Measurements from ENCODE around the gene SPRYD3. TPM values are rescaled to one million over a fixed set of nuclear protein-coding genes. Genes with fewer than 3 reads are reported as not detected.

Gene SPRYD3
- total and polyA plus RNA-seq, 4 donors = 53.8 to 101 (median 66.2) TPM

DNA sequence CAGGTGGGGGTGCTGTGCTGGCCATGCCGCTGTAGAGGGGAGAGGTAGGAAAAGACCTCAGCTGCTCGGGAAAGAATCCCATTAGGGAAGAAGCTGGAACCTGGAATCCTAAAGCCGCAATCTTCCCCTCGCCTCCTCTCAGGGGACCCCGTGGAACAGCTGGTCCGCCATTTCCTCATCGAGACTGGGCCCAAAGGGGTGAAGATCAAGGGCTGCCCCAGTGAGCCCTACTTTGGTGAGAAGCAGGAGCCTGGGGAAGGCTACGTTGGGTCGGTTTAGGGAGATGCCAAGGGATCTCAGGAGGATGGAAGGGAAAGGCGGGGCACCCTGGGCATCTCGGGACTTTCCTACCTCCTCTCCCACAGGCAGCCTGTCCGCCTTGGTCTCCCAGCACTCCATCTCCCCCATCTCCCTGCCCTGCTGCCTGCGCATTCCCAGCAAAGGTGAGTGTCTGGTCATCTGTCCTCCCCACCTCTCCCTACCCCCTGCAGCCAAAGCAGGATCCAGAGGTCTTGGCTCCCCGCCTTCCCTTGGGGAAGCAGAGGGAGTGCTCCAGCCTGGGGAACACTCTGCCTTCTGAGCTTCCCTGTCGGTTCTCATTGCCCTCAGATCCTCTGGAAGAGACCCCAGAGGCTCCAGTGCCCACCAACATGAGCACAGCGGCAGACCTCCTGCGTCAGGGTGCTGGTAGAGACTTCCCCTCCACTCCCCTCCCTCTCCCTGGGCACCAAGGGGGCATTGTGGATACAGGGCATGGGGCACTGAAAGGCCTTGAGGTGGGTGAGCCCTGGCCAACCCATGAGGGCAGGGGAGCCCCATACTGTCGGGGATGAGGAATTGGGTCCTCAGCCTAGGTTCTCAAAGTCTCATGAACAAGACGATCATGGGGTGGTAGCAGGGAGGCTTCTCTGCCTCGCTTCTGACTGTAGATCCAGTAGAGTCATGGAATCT is 16.9 kb downstream of the SPRYD3 start:
- H3K27ac ChIP-seq (ENCODE audit: low read depth in 1 of 2, low read length in 2 of 2) = peak overlapping the region in 1 of 2 donors; percentile 13
- H3K9me3 ChIP-seq (ENCODE audit: control insufficient read depth, low read length) = no peaks in the 10 kb centered on the region
- no peaks in the 10 kb centered on the region for H3K27me3 ChIP-seq (ENCODE audit: control insufficient read depth in 1 of 2, insufficient read depth in 2 of 2, low read length in 1 of 2)
- 68 to 72% methylated on average over 20 of the region's 20 CpGs for WGBS, 2 donors
- H3K4me3 ChIP-seq (ENCODE audit: low read length in 2 of 2) = no peak overlapping the region
- DNase-seq (peak in 1 of 2 donors; percentile 71), ATAC-seq (ENCODE audit: low FRiP score) (no peak)
- H3K36me3 ChIP-seq (ENCODE audit: control insufficient read depth in 1 of 2, insufficient read depth in 2 of 2, low read length in 1 of 2) = peaks cover 0 to 1% of the 10 kb centered on the region in 2 donors
- intact Hi-C loops (cut with DNase I) = loop anchor here (10.0 kb wide), 2 partner anchors 93 to 233 kb away; partner anchors contain the start of genes MYG1 (in 1 of the 2) and PFDN5 (in 1 of the 2)
- H3K4me1 ChIP-seq (ENCODE audit: control insufficient read depth in 1 of 2, insufficient read depth in 2 of 2, low read length in 2 of 2) = no peaks in the 10 kb centered on the region

DNA sequence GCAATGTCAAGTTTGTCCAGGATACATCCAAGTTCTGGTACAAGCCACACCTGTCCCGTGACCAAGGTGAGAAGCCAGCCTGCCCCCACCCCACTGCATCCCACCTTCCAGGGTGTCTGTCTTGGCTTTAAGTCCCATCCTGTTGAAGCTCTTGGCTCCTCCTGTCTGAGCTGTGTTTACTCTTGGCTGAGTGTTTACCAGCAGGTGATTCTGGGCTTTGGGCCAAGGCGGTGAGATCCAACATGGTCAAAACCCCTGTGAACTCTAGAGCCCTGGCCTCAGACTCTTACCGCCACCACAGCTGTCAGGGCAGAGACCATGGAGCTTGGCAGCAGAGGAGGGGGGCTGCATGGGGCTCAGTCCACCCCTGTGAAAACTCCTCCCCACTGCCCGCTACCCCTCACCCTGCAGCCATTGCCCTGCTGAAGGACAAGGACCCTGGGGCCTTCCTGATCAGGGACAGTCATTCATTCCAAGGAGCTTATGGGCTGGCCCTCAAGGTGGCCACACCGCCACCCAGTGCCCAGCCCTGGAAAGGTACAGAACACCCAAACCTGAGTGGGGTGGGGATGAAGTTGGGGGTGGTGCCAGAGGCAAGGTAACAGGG is 17.7 kb downstream of the SPRYD3 start:
- Histone ChIP-seq H3K27ac (ENCODE audit: low read depth in 1 of 2, low read length in 2 of 2) (peak overlapping the region in 1 of 2 donors; percentile 18), H3K27me3 (ENCODE audit: control insufficient read depth in 1 of 2, insufficient read depth in 2 of 2, low read length in 1 of 2) (no peaks in the 10 kb centered on the region), H3K4me3 (ENCODE audit: low read length in 2 of 2) (no peak overlapping the region), H3K4me1 (ENCODE audit: control insufficient read depth in 1 of 2, insufficient read depth in 2 of 2, low read length in 2 of 2) (no peaks in the 10 kb centered on the region), H3K9me3 (ENCODE audit: control insufficient read depth, low read length) (no peaks in the 10 kb centered on the region), H3K36me3 (ENCODE audit: control insufficient read depth in 1 of 2, insufficient read depth in 2 of 2, low read length in 1 of 2) (peaks cover 0 to 1% of the 10 kb centered on the region in 2 donors)
- DNase-seq = peak in 1 of 2 donors; percentile 66
- 87 to 88% methylated on average over 5 of the region's 5 CpGs for WGBS, 2 donors
- intact Hi-C loops (cut with DNase I) = loop anchor here (10.0 kb wide), 2 partner anchors 93 to 233 kb away; partner anchors contain the start of genes MYG1 (in 1 of the 2) and PFDN5 (in 1 of the 2)
- no peak for ATAC-seq (ENCODE audit: low FRiP score)

DNA sequence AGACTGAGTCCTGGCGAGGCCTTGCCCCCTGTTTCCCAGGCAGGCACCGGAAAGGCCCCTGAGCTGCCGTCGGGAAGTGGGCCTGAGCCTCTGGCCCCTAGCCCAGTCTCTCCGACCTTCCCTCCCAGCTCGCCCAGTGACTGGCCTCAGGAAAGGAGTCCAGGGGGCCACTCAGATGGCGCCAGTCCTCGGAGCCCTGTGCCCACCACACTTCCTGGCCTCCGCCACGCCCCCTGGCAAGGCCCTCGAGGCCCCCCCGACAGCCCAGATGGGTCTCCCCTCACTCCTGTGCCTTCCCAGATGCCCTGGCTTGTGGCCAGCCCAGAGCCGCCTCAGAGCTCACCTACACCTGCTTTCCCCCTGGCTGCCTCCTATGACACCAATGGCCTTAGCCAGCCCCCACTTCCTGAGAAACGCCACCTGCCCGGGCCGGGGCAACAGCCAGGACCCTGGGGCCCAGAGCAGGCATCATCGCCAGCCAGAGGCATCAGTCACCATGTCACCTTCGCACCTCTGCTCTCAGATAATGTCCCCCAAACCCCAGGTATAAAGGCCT is 18.4 kb downstream of the SPRYD3 start:
- no peaks in the 10 kb centered on the region for H3K9me3 ChIP-seq (ENCODE audit: control insufficient read depth, low read length)
- H3K27ac ChIP-seq (ENCODE audit: low read depth in 1 of 2, low read length in 2 of 2) = peak overlapping the region in 1 of 2 donors; percentile 18
- H3K4me1 ChIP-seq (ENCODE audit: control insufficient read depth in 1 of 2, insufficient read depth in 2 of 2, low read length in 2 of 2) = no peaks in the 10 kb centered on the region
- H3K4me3 ChIP-seq (ENCODE audit: low read length in 2 of 2) = no peak overlapping the region
- H3K36me3 ChIP-seq (ENCODE audit: control insufficient read depth in 1 of 2, insufficient read depth in 2 of 2, low read length in 1 of 2) = peaks cover 0 to 1% of the 10 kb centered on the region in 2 donors
- intact Hi-C loops (cut with DNase I) = loop anchor here (10.0 kb wide), 2 partner anchors 94 to 234 kb away; partner anchors contain the start of genes MYG1 (in 1 of the 2) and PFDN5 (in 1 of the 2)
- WGBS, 2 donors = 52 to 54% methylated on average over 18 of the region's 18 CpGs
- no peak for ATAC-seq (ENCODE audit: low FRiP score)
- peak in 1 of 2 donors; percentile 79 for DNase-seq
- no peaks in the 10 kb centered on the region for H3K27me3 ChIP-seq (ENCODE audit: control insufficient read depth in 1 of 2, insufficient read depth in 2 of 2, low read length in 1 of 2)

DNA sequence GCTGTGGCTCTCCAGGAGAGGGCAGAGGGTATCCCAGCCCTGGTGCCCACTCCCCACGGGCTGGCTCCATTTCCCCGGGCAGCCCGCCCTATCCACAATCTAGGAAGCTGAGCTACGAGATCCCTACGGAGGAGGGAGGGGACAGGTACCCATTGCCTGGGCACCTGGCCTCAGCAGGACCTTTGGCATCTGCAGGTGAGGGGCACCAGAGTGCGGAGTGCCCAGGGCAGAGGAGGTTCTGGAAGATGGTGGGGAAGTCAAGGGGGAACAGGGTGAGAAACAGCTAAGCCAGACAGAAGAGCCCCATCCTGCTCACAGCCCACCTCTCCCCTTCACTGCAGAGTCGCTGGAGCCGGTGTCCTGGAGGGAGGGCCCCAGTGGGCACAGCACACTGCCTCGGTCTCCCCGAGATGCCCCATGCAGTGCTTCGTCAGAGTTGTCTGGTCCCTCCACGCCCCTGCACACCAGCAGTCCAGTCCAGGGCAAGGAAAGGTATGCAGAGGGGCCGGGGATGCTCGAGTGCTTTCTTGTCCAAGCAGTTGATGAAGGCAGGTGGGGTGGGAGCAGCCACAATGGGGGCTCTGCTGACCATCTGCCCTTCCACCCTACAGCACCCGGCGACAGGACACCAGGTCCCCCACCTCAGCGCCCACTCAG is 19.0 kb downstream of the SPRYD3 start:
- Histone ChIP-seq H3K9me3 (ENCODE audit: control insufficient read depth, low read length) (no peaks in the 10 kb centered on the region), H3K27ac (ENCODE audit: low read depth in 1 of 2, low read length in 2 of 2) (no peak overlapping the region), H3K27me3 (ENCODE audit: control insufficient read depth in 1 of 2, insufficient read depth in 2 of 2, low read length in 1 of 2) (no peaks in the 10 kb centered on the region), H3K36me3 (ENCODE audit: control insufficient read depth in 1 of 2, insufficient read depth in 2 of 2, low read length in 1 of 2) (peaks cover 0 to 1% of the 10 kb centered on the region in 2 donors), H3K4me3 (ENCODE audit: low read length in 2 of 2) (no peak overlapping the region), H3K4me1 (ENCODE audit: control insufficient read depth in 1 of 2, insufficient read depth in 2 of 2, low read length in 2 of 2) (no peaks in the 10 kb centered on the region)
- DNase-seq (peak in 1 of 2 donors; percentile 75), ATAC-seq (ENCODE audit: low FRiP score) (no peak)
- intact Hi-C loops (cut with DNase I) = loop anchor here (10.0 kb wide), 2 partner anchors 95 to 235 kb away; partner anchors contain the start of genes MYG1 (in 1 of the 2) and PFDN5 (in 1 of the 2)
- 73 to 76% methylated on average over 17 of the region's 17 CpGs for WGBS, 2 donors

DNA sequence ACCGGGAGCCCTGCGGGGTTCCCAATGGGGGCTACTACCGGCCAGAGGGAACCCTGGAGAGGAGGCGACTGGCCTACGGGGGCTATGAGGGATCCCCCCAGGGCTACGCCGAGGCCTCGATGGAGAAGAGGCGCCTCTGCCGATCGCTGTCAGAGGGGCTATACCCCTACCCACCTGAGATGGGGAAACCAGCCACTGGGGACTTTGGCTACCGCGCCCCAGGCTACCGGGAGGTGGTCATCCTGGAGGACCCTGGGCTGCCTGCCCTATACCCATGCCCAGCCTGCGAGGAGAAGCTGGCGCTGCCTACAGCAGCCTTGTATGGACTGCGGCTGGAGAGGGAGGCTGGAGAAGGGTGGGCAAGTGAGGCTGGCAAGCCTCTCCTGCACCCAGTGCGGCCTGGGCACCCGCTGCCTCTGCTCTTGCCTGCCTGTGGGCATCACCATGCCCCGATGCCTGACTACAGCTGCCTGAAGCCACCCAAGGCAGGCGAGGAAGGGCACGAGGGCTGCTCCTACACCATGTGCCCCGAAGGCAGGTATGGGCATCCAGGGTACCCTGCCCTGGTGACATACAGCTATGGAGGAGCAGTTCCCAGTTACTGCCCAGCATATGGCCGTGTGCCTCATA is 19.6 kb downstream of the SPRYD3 start:
- H3K27me3 ChIP-seq (ENCODE audit: control insufficient read depth in 1 of 2, insufficient read depth in 2 of 2, low read length in 1 of 2) = no peaks in the 10 kb centered on the region
- peaks cover 0 to 1% of the 10 kb centered on the region in 2 donors for H3K36me3 ChIP-seq (ENCODE audit: control insufficient read depth in 1 of 2, insufficient read depth in 2 of 2, low read length in 1 of 2)
- intact Hi-C loops (cut with DNase I) = loop anchor here (10.0 kb wide), 2 partner anchors 95 to 235 kb away; partner anchors contain the start of genes MYG1 (in 1 of the 2) and PFDN5 (in 1 of the 2)
- no peaks in the 10 kb centered on the region for H3K4me1 ChIP-seq (ENCODE audit: control insufficient read depth in 1 of 2, insufficient read depth in 2 of 2, low read length in 2 of 2)
- DNase-seq (peak in 1 of 2 donors; percentile 74), ATAC-seq (ENCODE audit: low FRiP score) (no peak)
- H3K4me3 ChIP-seq (ENCODE audit: low read length in 2 of 2) = no peak overlapping the region
- H3K9me3 ChIP-seq (ENCODE audit: control insufficient read depth, low read length) = no peaks in the 10 kb centered on the region
- H3K27ac ChIP-seq (ENCODE audit: low read depth in 1 of 2, low read length in 2 of 2) = no peak overlapping the region
- 81 to 83% methylated on average over 24 of the region's 24 CpGs for WGBS, 2 donors

DNA sequence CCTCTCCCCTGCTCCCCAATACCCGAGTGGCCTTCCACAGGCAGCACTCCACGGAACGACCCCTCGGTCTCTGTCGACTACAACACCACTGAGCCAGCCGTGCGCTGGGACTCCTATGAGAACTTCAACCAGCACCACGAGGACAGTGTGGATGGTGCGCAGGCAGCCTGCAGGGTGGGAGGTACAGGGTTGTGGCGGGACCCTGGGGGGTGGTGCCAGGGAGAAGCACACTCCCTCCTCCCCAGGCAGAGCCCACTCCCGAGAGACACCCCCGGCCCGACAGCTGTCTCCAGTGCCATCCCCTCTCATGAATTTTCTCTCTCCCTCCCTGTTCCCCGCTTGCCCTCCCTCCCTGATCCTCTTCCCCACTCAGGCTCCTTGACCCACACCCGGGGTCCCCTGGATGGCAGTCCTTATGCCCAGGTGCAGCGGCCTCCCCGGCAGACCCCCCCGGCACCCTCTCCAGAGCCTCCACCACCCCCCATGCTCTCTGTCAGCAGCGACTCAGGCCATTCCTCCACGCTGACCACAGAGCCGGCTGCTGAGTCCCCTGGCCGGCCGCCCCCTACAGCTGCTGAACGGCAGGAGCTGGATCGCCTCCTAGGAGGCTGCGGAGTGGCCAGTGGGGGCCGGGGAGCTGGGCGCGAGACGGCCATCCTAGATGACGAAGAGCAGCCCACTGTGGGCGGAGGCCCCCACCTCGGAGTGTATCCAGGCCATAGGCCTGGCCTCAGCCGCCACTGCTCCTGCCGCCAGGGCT is 20.3 kb downstream of the SPRYD3 start:
- no peak overlapping the region for H3K4me3 ChIP-seq (ENCODE audit: low read length in 2 of 2)
- H3K9me3 ChIP-seq (ENCODE audit: control insufficient read depth, low read length) = no peaks in the 10 kb centered on the region
- no peaks in the 10 kb centered on the region for H3K27me3 ChIP-seq (ENCODE audit: control insufficient read depth in 1 of 2, insufficient read depth in 2 of 2, low read length in 1 of 2)
- H3K27ac ChIP-seq (ENCODE audit: low read depth in 1 of 2, low read length in 2 of 2) = no peak overlapping the region
- DNase-seq = peak in 1 of 2 donors; percentile 74
- ATAC-seq (ENCODE audit: low FRiP score) = no peak
- peaks cover 0 to 1% of the 10 kb centered on the region in 2 donors for H3K36me3 ChIP-seq (ENCODE audit: control insufficient read depth in 1 of 2, insufficient read depth in 2 of 2, low read length in 1 of 2)
- no peaks in the 10 kb centered on the region for H3K4me1 ChIP-seq (ENCODE audit: control insufficient read depth in 1 of 2, insufficient read depth in 2 of 2, low read length in 2 of 2)
- WGBS, 2 donors = 74 to 78% methylated on average over 35 of the region's 35 CpGs
- intact Hi-C loops (cut with DNase I) = no loop called here

DNA sequence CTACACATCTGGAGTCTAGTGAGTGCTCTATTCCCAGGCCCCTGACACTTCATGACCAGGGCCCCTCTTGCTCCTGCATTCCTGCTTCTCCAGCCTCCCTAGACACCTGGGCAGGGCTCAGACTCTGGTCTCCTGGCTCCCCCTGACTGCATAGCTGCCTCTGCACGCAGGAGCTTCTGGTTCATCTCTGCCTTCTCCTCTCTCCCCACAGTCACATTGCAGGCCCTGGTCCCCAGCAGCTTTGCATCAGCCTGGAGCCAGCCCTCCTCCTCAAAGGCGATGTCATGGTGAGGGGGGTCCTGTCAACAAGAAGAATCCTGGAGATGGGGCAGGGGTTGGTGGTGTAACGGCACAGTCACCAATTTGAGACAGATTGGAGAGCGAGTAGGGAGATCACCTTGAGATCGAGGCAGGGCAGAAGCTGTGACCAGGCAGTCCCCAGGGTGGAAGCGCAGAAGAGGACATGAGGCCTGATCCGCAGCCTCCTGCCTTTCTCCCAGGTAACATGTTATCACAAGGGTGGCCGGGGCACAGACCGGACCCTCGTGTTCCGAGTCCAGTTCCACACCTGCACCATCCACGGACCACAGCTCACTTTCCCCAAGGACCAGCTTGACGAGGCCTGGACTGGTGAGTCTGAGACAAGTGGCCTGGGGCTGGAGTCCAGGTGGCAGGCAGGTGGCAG is 21.2 kb downstream of the SPRYD3 start:
- H3K4me1 ChIP-seq (ENCODE audit: control insufficient read depth in 1 of 2, insufficient read depth in 2 of 2, low read length in 2 of 2) = no peaks in the 10 kb centered on the region
- ATAC-seq (ENCODE audit: low FRiP score) (no peak), DNase-seq (peak in 1 of 2 donors; percentile 70)
- H3K27ac ChIP-seq (ENCODE audit: low read depth in 1 of 2, low read length in 2 of 2) = no peak overlapping the region
- H3K9me3 ChIP-seq (ENCODE audit: control insufficient read depth, low read length) = no peaks in the 10 kb centered on the region
- no peak overlapping the region for H3K4me3 ChIP-seq (ENCODE audit: low read length in 2 of 2)
- 81 to 83% methylated on average over 13 of the region's 13 CpGs for WGBS, 2 donors
- peaks cover 0 to 1% of the 10 kb centered on the region in 2 donors for H3K36me3 ChIP-seq (ENCODE audit: control insufficient read depth in 1 of 2, insufficient read depth in 2 of 2, low read length in 1 of 2)
- H3K27me3 ChIP-seq (ENCODE audit: control insufficient read depth in 1 of 2, insufficient read depth in 2 of 2, low read length in 1 of 2) = no peaks in the 10 kb centered on the region
- intact Hi-C loops (cut with DNase I) = no loop called here

Data from aorta (tissue), 5 donors.